OCI-LY3 (cell line): Measurements from ENCODE around the gene ZDBF2.

Source experiments
- H2AFZ ChIP-seq: fragments of 200-600, 300-600 bp; shearing (Covaris generic); 2 replicates; pipeline ENCODE4 v1.6.0; 2014; ENCODE audit warnings: antibody characterized with exemption, low read depth, low read length
- H3K27ac ChIP-seq: fragments of 200-600, 300-600 bp; sonication (generic); 2 replicates; pipeline ENCODE4 v1.5.1; 2014; ENCODE audit warnings: mild to moderate bottlenecking, low read length, moderate library complexity, mixed read lengths
- H3K27me3 ChIP-seq: fragments of 200-600, 300-600 bp; sonication (generic); 2 replicates; pipeline ENCODE4 v1.6.1; 2014; ENCODE audit warnings: low read depth, low read length, mixed read lengths
- H3K36me3 ChIP-seq: fragments of 200-600, 300-600 bp; sonication (generic); replicated peaks from 2 replicates; pipeline ENCODE3; 2014; ENCODE audit warnings: low read depth, low read length, mixed read lengths
- H3K4me1 ChIP-seq: fragments of 300-600, 200-600 bp; sonication (generic); 2 replicates; pipeline ENCODE4 v1.6.1; 2014; ENCODE audit warnings: low read length, mixed read lengths
- H3K4me2 ChIP-seq: fragments of 200-600, 300-600 bp; sonication (generic); 2 replicates; pipeline ENCODE4 v1.6.1; 2014; ENCODE audit warnings: low read length, mixed read lengths
- H3K4me3 ChIP-seq: fragments of 300-600, 200-600 bp; sonication (generic); 2 replicates; pipeline ENCODE4 v1.5.1; 2014; ENCODE audit warnings: antibody characterized with exemption, mild to moderate bottlenecking, low read length, moderate library complexity
- H3K79me2 ChIP-seq: fragments of 300-600, 200-600 bp; shearing (Covaris generic); 2 replicates; pipeline ENCODE4 v1.6.1; 2014; ENCODE audit warnings: mild to moderate bottlenecking, low read length, mixed read lengths
- H3K9ac ChIP-seq: fragments of 300-600, 200-600 bp; shearing (Covaris generic); 2 replicates; pipeline ENCODE4 v1.6.0; 2014; ENCODE audit warnings: mild to moderate bottlenecking, low read length, moderate library complexity
- H3K9me3 ChIP-seq: fragments of 200-600, 300-600 bp; shearing (Covaris generic); 2 replicates; pipeline ENCODE4 v1.6.1; 2014; ENCODE audit warnings: low read length, mixed read lengths; ENCODE audit not compliant: insufficient read depth
- H4K20me1 ChIP-seq: fragments of 200-600, 300-600 bp; sonication (generic); 2 replicates; pipeline ENCODE4 v1.6.1; 2016; ENCODE audit warnings: low read length, mixed read lengths; ENCODE audit not compliant: insufficient read depth
- EZH2phosphoT487 ChIP-seq: fragments of 200-600 bp; shearing (Covaris generic); IDR thresholded peaks from 2 replicates; pipeline ENCODE4 v1.6.1; 2018; ENCODE audit warnings: antibody characterized with exemption, mixed run types, low read depth
- TF ChIP-seq, protein P1 (sequence below): fragments of 200-600, 300-600 bp; sonication (generic); IDR thresholded peaks from 2 replicates; pipeline ENCODE4 v1.5.1; 2014; ENCODE audit warnings: antibody characterized with exemption, low read length, low read depth

The ZDBF2 gene

GRCh38 chr2:206341396-206341795 is 66.9 kb downstream of the ZDBF2 start:
- Histone ChIP-seq H3K4me1 (no peaks in the 10 kb centered on the region), H3K9ac (no peak overlapping the region), H3K4me3 (no peak overlapping the region), H3K4me2 (no peak overlapping the region), H2AFZ (no peak overlapping the region), H3K79me2 (no peaks in the 10 kb centered on the region), H4K20me1 (no peaks in the 10 kb centered on the region), H3K27me3 (no peaks in the 10 kb centered on the region), H3K9me3 (no peaks in the 10 kb centered on the region), H3K27ac (no peak overlapping the region), H3K36me3 (no peaks in the 10 kb centered on the region)
- TF ChIP-seq, protein P1, sequence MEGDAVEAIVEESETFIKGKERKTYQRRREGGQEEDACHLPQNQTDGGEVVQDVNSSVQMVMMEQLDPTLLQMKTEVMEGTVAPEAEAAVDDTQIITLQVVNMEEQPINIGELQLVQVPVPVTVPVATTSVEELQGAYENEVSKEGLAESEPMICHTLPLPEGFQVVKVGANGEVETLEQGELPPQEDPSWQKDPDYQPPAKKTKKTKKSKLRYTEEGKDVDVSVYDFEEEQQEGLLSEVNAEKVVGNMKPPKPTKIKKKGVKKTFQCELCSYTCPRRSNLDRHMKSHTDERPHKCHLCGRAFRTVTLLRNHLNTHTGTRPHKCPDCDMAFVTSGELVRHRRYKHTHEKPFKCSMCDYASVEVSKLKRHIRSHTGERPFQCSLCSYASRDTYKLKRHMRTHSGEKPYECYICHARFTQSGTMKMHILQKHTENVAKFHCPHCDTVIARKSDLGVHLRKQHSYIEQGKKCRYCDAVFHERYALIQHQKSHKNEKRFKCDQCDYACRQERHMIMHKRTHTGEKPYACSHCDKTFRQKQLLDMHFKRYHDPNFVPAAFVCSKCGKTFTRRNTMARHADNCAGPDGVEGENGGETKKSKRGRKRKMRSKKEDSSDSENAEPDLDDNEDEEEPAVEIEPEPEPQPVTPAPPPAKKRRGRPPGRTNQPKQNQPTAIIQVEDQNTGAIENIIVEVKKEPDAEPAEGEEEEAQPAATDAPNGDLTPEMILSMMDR, result no peak
- no peak for TF ChIP-seq EZH2phosphoT487

GRCh38 chr2:206343144-206343543 is 68.7 kb downstream of the ZDBF2 start:
- Histone ChIP-seq H3K9me3 (no peaks in the 10 kb centered on the region), H3K4me3 (no peak overlapping the region), H3K4me2 (no peak overlapping the region), H3K9ac (no peak overlapping the region), H2AFZ (no peak overlapping the region), H3K79me2 (no peaks in the 10 kb centered on the region), H3K27ac (no peak overlapping the region), H3K27me3 (no peaks in the 10 kb centered on the region), H3K36me3 (no peaks in the 10 kb centered on the region), H3K4me1 (no peaks in the 10 kb centered on the region), H4K20me1 (no peaks in the 10 kb centered on the region)
- no peak for TF ChIP-seq EZH2phosphoT487
- TF ChIP-seq, protein P1, result no peak

DNA sequence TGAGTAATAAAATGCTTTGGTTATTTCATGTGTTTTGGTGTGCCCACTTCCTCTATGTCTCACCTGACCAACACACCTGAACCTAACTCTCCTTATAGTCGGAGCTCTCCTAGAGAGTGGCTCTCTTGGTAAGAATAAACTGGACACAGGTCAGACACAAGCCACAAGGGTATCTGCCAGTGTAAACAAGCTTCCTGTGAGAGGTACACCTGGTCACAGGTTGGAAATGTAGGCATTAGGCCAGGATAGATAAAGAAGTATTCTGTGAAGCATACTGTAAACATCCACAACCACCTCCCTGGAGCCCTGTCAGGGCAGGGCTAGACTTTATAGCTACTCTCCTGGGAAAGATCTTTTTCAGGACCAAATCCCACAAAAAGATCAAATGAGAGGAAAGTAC is 69.4 kb downstream of the ZDBF2 start:
- Histone ChIP-seq H3K36me3 (no peaks in the 10 kb centered on the region), H3K9me3 (no peaks in the 10 kb centered on the region), H3K4me3 (no peak overlapping the region), H4K20me1 (no peaks in the 10 kb centered on the region), H3K9ac (no peak overlapping the region), H3K27me3 (no peaks in the 10 kb centered on the region), H3K4me2 (no peak overlapping the region), H3K79me2 (no peaks in the 10 kb centered on the region), H3K4me1 (no peaks in the 10 kb centered on the region), H2AFZ (no peak overlapping the region), H3K27ac (no peak overlapping the region)
- TF ChIP-seq, protein P1, result no peak
- TF ChIP-seq EZH2phosphoT487, result no peak

DNA sequence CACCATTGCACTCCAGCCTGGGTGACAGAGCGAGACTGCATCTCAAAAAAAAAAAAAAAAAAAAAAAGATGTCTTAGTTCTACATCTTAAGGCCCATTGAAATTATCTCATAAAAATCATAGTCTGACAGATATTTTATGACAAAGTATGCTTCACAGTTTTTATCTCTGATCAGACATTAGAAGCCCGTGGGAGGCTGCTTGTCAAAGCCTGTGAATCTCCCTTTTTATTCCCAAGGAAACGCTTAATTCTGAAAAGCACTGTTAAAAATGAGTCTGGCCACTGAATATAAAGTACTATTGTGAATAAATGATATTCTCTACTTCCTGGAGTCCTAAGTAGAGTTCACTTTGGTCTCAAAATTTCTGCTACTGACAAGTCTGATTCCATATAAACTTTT is 71.1 kb downstream of the ZDBF2 start:
- Histone ChIP-seq H4K20me1 (no peaks in the 10 kb centered on the region), H3K27ac (no peak overlapping the region), H3K9ac (no peak overlapping the region), H3K4me2 (no peak overlapping the region), H3K9me3 (no peaks in the 10 kb centered on the region), H3K36me3 (no peaks in the 10 kb centered on the region), H3K4me1 (no peaks in the 10 kb centered on the region), H3K79me2 (no peaks in the 10 kb centered on the region), H3K4me3 (no peak overlapping the region), H2AFZ (no peak overlapping the region), H3K27me3 (no peaks in the 10 kb centered on the region)
- TF ChIP-seq, protein P1, result no peak
- TF ChIP-seq EZH2phosphoT487, result no peak
